CD4-positive, alpha-beta T cell treated with Interleukin-10 for 1 hour (primary cell): ENCODE measurements around the gene SNX12.
A peak's percentile ranks its signal among the peaks of the same experiment; 100 is the strongest.
"Not testable (repeated sequence)": the region's sequence is repeated elsewhere in the genome, so short reads cannot be mapped to it uniquely, and the experiment has no call there.

Source experiments
- DNase-seq: peaks from one replicate; pipeline ENCODE4 v3.0.0-alpha.2; 2020

SNX12 gene

GRCh38 chrX:71085900-71086299 is 17.8 kb upstream of the SNX12 start:
- DNase-seq, result no peak

GRCh38 chrX:71082822-71083221 is 14.7 kb upstream of the SNX12 start:
- no peak for DNase-seq

GRCh38 chrX:71082124-71082647 is 14.1 kb upstream of the SNX12 start:
- no peak for DNase-seq

GRCh38 chrX:71081330-71082123 is 13.4 kb upstream of the SNX12 start:
- no peak for DNase-seq

DNA sequence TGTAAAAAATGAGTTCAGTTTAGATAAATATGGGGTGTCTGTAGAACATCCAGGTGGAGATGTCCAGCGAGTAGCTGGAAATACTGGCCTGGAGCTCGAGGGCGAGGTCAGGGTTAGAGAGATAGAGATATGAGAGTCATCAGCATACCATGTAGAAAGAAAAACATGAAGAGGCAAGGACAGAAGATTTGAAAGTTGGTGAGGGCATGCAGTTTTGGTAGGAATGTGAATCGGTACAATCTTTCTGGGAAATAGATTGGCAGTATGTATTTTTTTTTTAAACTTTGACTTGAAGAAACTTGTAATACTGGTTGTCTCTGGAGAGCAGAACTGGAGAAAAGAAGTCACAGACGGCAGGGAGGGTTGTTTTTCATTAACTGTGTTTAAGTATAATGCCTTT is 2.4 kb upstream of the SNX12 start:
- DNase-seq, result no peak

GRCh38 chrX:71067712-71068043 is 456 bp downstream of the SNX12 start:
- DNase-seq, result no peak

DNA sequence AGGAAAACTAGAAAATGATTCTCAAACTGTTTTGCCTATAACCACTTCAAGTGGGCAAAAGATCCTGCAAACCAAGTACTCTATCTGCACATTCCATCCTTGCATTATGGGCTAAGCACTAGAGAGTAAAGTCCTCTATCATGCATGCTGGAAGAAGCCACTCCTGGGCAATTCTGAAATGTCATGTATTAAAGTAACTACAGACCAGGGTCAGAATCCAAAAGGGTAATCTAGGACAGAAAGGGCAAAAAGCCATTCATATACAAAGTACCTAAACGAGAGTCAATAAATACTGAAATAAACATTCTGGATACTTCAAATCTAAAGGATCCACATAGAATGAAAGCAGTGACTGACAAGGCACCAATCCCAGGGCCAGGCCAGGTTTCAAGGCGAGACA is 1.0 kb downstream of the SNX12 start:
- DNase-seq, result no peak

DNA sequence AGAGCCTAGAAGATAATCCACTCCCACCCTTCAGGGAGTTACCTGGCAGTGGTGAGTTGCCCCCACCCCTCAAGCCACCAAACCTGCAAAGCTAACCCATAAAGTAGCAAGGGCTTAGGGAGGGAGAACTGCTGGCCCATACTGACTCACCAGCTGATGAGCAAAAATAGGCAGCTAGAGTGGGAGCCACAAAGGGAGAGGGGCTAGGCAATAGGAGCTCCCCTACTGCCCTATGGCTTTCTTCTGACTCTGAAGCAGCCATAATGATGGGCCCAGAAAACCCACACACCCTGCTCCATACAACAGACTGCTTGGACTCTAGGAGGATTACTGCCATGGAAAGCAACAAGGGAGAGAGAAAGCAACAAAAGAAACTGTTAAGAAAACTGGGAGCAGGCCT is 8.0 kb downstream of the SNX12 start:
- no peak for DNase-seq

DNA sequence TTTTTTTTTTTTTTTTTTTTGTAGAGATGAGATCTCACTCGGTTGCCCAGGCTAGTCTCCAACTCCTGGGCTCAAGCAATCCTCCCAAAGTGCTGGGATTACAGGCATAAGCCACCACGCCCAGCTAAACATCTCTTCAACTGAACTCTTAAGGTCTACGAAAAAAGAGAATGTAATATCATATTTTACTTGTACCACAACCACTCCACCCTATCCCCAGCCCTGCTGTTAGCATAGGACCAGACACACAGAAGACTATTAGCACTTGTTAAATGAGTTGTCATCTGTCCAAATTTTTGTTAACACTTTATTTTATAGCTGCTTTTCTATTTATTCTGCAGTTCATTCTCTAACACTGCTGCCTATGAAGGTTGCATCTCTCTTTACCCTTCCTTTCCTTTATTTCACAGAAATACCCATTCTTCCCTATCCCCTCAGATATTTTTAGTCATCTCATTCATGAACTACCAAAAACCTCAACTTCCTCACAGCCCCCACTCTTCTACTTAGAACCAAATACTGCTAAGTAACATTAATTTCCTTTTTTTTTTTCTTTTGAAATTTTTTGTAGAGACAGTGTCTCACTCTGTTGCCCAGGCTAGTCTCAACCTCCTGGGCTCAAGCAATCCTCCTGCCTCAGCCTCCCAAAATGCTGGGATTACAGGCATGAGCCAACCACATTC is 10.1 kb downstream of the SNX12 start:
- DNase-seq, result no peak

DNA sequence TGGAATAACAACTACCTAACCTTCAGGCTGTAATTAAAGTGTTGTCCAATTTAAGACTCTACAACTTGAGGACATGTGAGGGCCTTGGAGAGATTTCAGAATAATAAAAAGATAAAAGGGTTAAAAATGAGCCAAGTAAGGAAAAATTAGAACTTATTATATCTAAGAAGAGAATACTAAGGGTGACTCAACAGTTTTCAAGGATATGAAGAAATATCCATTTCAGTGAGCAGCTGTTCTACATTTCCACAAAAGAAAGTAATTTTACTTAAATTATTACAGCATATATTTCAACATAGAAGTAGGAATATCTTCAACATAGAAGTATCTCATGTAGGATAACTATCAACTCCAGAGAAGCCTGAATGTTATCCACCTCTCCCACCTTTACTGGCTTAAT is 11.3 kb downstream of the SNX12 start:
- DNase-seq, result no peak

DNA sequence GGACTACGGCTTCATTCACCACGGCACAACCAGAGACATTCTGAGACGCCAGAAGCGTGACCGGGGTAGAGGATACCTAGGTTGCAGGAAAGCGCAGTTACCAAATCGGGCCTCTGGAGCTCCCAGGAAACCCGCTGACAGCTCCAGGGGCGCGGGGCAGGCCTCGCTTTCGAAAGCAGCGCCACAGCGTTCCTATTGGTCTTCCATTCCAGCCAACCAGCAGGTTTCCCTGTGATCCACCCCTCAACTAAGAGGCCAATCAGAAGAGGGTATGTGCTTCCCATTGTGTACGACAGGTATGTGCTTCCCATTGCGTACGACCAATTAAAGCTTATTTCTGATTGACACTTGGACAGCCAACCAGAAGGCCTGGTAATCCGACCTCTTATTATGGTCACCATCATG is 14.9 kb downstream of the SNX12 start:
- peak; percentile 27 for DNase-seq

DNA sequence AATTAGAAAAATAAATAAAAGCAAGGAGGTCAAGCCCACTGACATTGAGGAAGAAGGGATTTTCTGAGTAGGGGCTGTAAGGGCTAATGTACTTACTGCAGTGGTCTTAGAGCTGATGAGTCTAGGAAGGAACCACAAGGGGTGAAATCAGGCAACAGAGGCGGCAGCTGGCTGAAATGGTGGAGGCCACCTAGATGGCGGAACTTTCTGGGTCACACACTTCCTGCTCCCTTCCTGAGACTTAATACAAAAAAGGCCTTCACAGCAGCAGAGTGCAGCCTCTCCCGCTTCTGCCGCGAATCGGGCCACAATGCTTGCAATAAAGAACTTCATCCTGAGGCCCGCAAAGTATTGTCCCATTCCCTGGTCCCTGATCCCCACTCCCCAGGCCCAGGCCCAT is 15.4 kb downstream of the SNX12 start:
- no peak for DNase-seq

GRCh38 chrX:71047891-71048290 is 20.2 kb downstream of the SNX12 start:
- not testable (repeated sequence) for DNase-seq

GRCh38 chrX:71017396-71017939 is 50.7 kb downstream of the SNX12 start:
- DNase-seq, result no peak
